ENCODE measurements around the gene SCN2A. TPM values are rescaled to one million over a fixed set of nuclear protein-coding genes. Genes with fewer than 3 reads are reported as not detected.

SCN2A gene
- total RNA-seq, 3 donors from 2014 or later, result 0.05 TPM; not detected in 2

GRCh38 chr2:165432234-165432966 lies 193.2 kb downstream of the SCN2A start:
- H3K4me1 Mint-ChIP-seq (ENCODE audit: low read depth), result no peaks in the 10 kb centered on the region
- no peak for ATAC-seq
- H3K9me3 Mint-ChIP-seq, result no peaks in the 10 kb centered on the region
- H3K4me3 Mint-ChIP-seq, result no peak overlapping the region
- no peaks in the 10 kb centered on the region for H3K36me3 Mint-ChIP-seq (ENCODE audit: insufficient read depth)
- DNase-seq, result no peak
- H3K27me3 Mint-ChIP-seq (ENCODE audit: low read depth), result peaks cover 3% of the 10 kb centered on the region

DNA sequence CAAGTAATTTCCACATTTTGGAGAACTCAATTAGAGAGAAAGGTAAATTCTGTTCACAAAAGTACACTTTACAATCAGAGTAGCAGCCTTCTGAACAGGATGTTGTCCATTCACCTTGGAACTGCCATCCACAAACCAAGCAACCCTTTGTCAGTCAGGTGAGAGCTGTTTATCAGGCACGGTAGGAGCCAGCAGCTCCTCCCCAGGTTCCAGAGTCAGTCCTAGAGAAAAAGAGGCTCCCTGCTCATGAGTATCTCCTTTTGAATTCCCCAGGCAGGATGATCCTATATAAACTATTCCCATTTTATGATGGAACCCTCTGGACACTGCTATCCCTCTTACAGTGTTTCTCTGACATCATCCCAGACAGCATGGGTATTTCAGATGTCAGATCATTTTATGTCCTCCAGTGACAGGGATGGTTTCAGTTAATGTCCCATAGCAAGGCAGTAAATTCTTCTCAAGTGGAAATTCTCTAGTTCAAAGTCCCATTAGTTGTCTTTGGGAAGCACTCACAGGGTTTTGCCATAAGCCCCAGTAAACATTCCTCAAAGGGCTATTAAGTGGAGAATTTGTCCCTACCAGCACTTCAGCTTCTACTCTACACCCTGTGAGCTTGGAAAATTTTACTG lies 195.8 kb downstream of the SCN2A start:
- no peaks in the 10 kb centered on the region for H3K9me3 Mint-ChIP-seq
- H3K4me1 Mint-ChIP-seq (ENCODE audit: low read depth), result no peaks in the 10 kb centered on the region
- no peak overlapping the region for H3K4me3 Mint-ChIP-seq
- ATAC-seq (no peak), DNase-seq (no peak)
- no peaks in the 10 kb centered on the region for H3K36me3 Mint-ChIP-seq (ENCODE audit: insufficient read depth)
- H3K27me3 Mint-ChIP-seq (ENCODE audit: low read depth), result no peaks in the 10 kb centered on the region

- DNase-seq (no peak), ATAC-seq (no peak)
- no peak overlapping the region for H3K4me3 Mint-ChIP-seq
- peaks cover 4% of the 10 kb centered on the region for H3K4me1 Mint-ChIP-seq (ENCODE audit: low read depth)
- no peaks in the 10 kb centered on the region for H3K9me3 Mint-ChIP-seq
- no peaks in the 10 kb centered on the region for H3K36me3 Mint-ChIP-seq (ENCODE audit: insufficient read depth)
- no peaks in the 10 kb centered on the region for H3K27me3 Mint-ChIP-seq (ENCODE audit: low read depth)
Observed at GRCh38 chr2:165435611-165436010, 196.4 kb downstream of the SCN2A start.

DNA sequence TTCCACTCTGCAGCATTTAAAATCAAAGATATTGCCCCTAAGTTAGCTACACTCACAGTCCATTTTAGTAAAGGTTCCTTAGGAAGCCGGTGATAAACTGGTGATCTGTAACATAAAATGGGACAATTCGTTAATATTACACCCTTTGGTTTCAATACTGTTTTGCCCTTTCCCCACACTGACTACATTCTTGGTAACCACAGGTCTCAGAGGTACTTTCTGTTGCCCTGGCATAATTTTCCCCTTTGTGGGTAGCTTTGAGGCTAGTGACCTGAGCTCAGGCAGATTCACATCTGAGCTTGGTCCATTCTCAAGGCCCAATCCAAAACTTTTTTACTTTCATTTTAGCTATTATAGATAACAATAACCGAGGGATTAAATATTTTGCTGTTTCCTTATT lies 197.3 kb downstream of the SCN2A start:
- no peak for ATAC-seq
- Mint-ChIP-seq H3K9me3 (no peaks in the 10 kb centered on the region), H3K4me3 (no peak overlapping the region), H3K27me3 (ENCODE audit: low read depth) (no peaks in the 10 kb centered on the region), H3K4me1 (ENCODE audit: low read depth) (peaks cover 4% of the 10 kb centered on the region), H3K36me3 (ENCODE audit: insufficient read depth) (no peaks in the 10 kb centered on the region)
- no peak for DNase-seq

- DNase-seq (no peak), ATAC-seq (no peak)
- Mint-ChIP-seq H3K36me3 (ENCODE audit: insufficient read depth) (no peaks in the 10 kb centered on the region), H3K4me3 (no peak overlapping the region), H3K9me3 (no peaks in the 10 kb centered on the region), H3K4me1 (ENCODE audit: low read depth) (peaks cover 13% of the 10 kb centered on the region), H3K27me3 (ENCODE audit: low read depth) (no peaks in the 10 kb centered on the region)
Observed at GRCh38 chr2:165440367-165440766, 201.2 kb downstream of the SCN2A start.

Other genes with a start within 250 kb of the SCN2A start
- gene SCN3A, start 35.4 kb upstream of the SCN2A start, total RNA-seq, result not detected
- not detected for gene CSRNP3, start 230.3 kb downstream of the SCN2A start, total RNA-seq

Data from activated T-cell treated with anti-CD3 and anti-CD28 coated beads, Interleukin-2, amount 50 U/mL, for 4 hours (primary cell).